ENCODE results near the gene MGAT5B.

MGAT5B gene

GRCh38 chr17:76987486-76988093 is 119.4 kb downstream of the MGAT5B start:
- H3K18ac ChIP-seq (ENCODE audit: low read length): no peak overlapping the region
- no peak overlapping the region for H3K4me2 ChIP-seq (ENCODE audit: low read length)
- H2BK120ac ChIP-seq (ENCODE audit: insufficient read depth, low read length, poor library complexity): no peak overlapping the region
- no peaks in the 10 kb centered on the region for H3K36me3 ChIP-seq (ENCODE audit: control insufficient read depth in 1 of 2, insufficient read depth in 2 of 2, low read length in 2 of 2)
- H3K23ac ChIP-seq (ENCODE audit: low read length): no peak overlapping the region
- no peaks in the 10 kb centered on the region for H3K27me3 ChIP-seq (ENCODE audit: insufficient read depth, low read length)
- no peaks in the 10 kb centered on the region for H3K79me1 ChIP-seq (ENCODE audit: low read length)
- no peak overlapping the region for H4K91ac ChIP-seq (ENCODE audit: low read depth, low read length)
- H2BK12ac ChIP-seq (ENCODE audit: low read length): no peak overlapping the region
- no peak overlapping the region for H3K4ac ChIP-seq (ENCODE audit: low read depth, low read length)
- H3K79me2 ChIP-seq (ENCODE audit: control insufficient read depth, insufficient read depth, low read length, poor library complexity): no peaks in the 10 kb centered on the region
- no peak overlapping the region for H3K14ac ChIP-seq (ENCODE audit: low read length)
- no peak for DNase-seq
- WGBS (ENCODE audit: extremely low coverage, insufficient coverage, insufficient read length): no CpG with 5 or more reads among the region's 15 CpGs
- H2BK5ac ChIP-seq (ENCODE audit: low read depth, low read length, poor library complexity): no peak overlapping the region
- H2AK5ac ChIP-seq (ENCODE audit: low read length): no peak overlapping the region
- no peak overlapping the region for H4K12ac ChIP-seq (ENCODE audit: low read depth, low read length)
- no peak overlapping the region for H3K9ac ChIP-seq (ENCODE audit: low read length)
- no peak overlapping the region for H4K8ac ChIP-seq (ENCODE audit: low read depth, low read length)
- no peaks in the 10 kb centered on the region for H3K4me1 ChIP-seq (ENCODE audit: control insufficient read depth in 1 of 2, insufficient read depth in 2 of 2, low read length in 2 of 2)
- no peak overlapping the region for H2AFZ ChIP-seq (ENCODE audit: insufficient read depth, low read length, poor library complexity)
- no peak overlapping the region for H3K4me3 ChIP-seq (ENCODE audit: low read depth, low read length)
- H3K27ac ChIP-seq (ENCODE audit: low read depth, low read length): no peak overlapping the region
- no peaks in the 10 kb centered on the region for H3K9me3 ChIP-seq (ENCODE audit: insufficient read depth, low read depth, low read length)

- Histone ChIP-seq H3K27me3 (ENCODE audit: insufficient read depth, low read length) (no peaks in the 10 kb centered on the region), H3K23ac (ENCODE audit: low read length) (no peak overlapping the region), H2BK120ac (ENCODE audit: insufficient read depth, low read length, poor library complexity) (no peak overlapping the region), H2BK5ac (ENCODE audit: low read depth, low read length, poor library complexity) (no peak overlapping the region), H3K4me1 (ENCODE audit: control insufficient read depth in 1 of 2, insufficient read depth in 2 of 2, low read length in 2 of 2) (no peaks in the 10 kb centered on the region), H3K14ac (ENCODE audit: low read length) (no peak overlapping the region), H3K18ac (ENCODE audit: low read length) (no peak overlapping the region), H2AK5ac (ENCODE audit: low read length) (no peak overlapping the region), H3K4me3 (ENCODE audit: low read depth, low read length) (no peak overlapping the region), H2AFZ (ENCODE audit: insufficient read depth, low read length, poor library complexity) (no peak overlapping the region), H4K8ac (ENCODE audit: low read depth, low read length) (no peak overlapping the region), H4K12ac (ENCODE audit: low read depth, low read length) (no peak overlapping the region), H3K27ac (ENCODE audit: low read depth, low read length) (no peak overlapping the region), H3K79me2 (ENCODE audit: control insufficient read depth, insufficient read depth, low read length, poor library complexity) (no peaks in the 10 kb centered on the region), H3K79me1 (ENCODE audit: low read length) (no peaks in the 10 kb centered on the region), H4K91ac (ENCODE audit: low read depth, low read length) (no peak overlapping the region), H3K9ac (ENCODE audit: low read length) (no peak overlapping the region), H3K4me2 (ENCODE audit: low read length) (no peak overlapping the region), H3K9me3 (ENCODE audit: insufficient read depth, low read depth, low read length) (no peaks in the 10 kb centered on the region), H3K4ac (ENCODE audit: low read depth, low read length) (no peak overlapping the region), H3K36me3 (ENCODE audit: control insufficient read depth in 1 of 2, insufficient read depth in 2 of 2, low read length in 2 of 2) (no peaks in the 10 kb centered on the region), H2BK12ac (ENCODE audit: low read length) (no peak overlapping the region)
- WGBS (ENCODE audit: extremely low coverage, insufficient coverage, insufficient read length): no CpG with 5 or more reads among the region's 13 CpGs
- DNase-seq: no peak
Measured at GRCh38 chr17:76988796-76989195, 120.6 kb downstream of the MGAT5B start.

- no peaks in the 10 kb centered on the region for H3K4me1 ChIP-seq (ENCODE audit: control insufficient read depth in 1 of 2, insufficient read depth in 2 of 2, low read length in 2 of 2)
- no peak overlapping the region for H4K8ac ChIP-seq (ENCODE audit: low read depth, low read length)
- H3K27me3 ChIP-seq (ENCODE audit: insufficient read depth, low read length): no peaks in the 10 kb centered on the region
- H3K36me3 ChIP-seq (ENCODE audit: control insufficient read depth in 1 of 2, insufficient read depth in 2 of 2, low read length in 2 of 2): no peaks in the 10 kb centered on the region
- no peak overlapping the region for H3K4me2 ChIP-seq (ENCODE audit: low read length)
- no CpG with 5 or more reads among the region's 5 CpGs for WGBS (ENCODE audit: extremely low coverage, insufficient coverage, insufficient read length)
- H2AFZ ChIP-seq (ENCODE audit: insufficient read depth, low read length, poor library complexity): no peak overlapping the region
- no peak overlapping the region for H3K4ac ChIP-seq (ENCODE audit: low read depth, low read length)
- no peak overlapping the region for H4K12ac ChIP-seq (ENCODE audit: low read depth, low read length)
- H4K91ac ChIP-seq (ENCODE audit: low read depth, low read length): no peak overlapping the region
- H3K18ac ChIP-seq (ENCODE audit: low read length): no peak overlapping the region
- H3K9me3 ChIP-seq (ENCODE audit: insufficient read depth, low read depth, low read length): no peaks in the 10 kb centered on the region
- no peak for DNase-seq
- no peak overlapping the region for H2BK120ac ChIP-seq (ENCODE audit: insufficient read depth, low read length, poor library complexity)
- no peak overlapping the region for H3K14ac ChIP-seq (ENCODE audit: low read length)
- H2BK12ac ChIP-seq (ENCODE audit: low read length): no peak overlapping the region
- no peak overlapping the region for H3K23ac ChIP-seq (ENCODE audit: low read length)
- H3K9ac ChIP-seq (ENCODE audit: low read length): no peak overlapping the region
- H3K79me1 ChIP-seq (ENCODE audit: low read length): no peaks in the 10 kb centered on the region
- H2BK5ac ChIP-seq (ENCODE audit: low read depth, low read length, poor library complexity): no peak overlapping the region
- H3K79me2 ChIP-seq (ENCODE audit: control insufficient read depth, insufficient read depth, low read length, poor library complexity): no peaks in the 10 kb centered on the region
- no peak overlapping the region for H2AK5ac ChIP-seq (ENCODE audit: low read length)
- H3K27ac ChIP-seq (ENCODE audit: low read depth, low read length): no peak overlapping the region
- H3K4me3 ChIP-seq (ENCODE audit: low read depth, low read length): no peak overlapping the region
Measured at GRCh38 chr17:76989519-76989918, 121.3 kb downstream of the MGAT5B start.

- no peaks in the 10 kb centered on the region for H3K79me2 ChIP-seq (ENCODE audit: control insufficient read depth, insufficient read depth, low read length, poor library complexity)
- H3K4ac ChIP-seq (ENCODE audit: low read depth, low read length): no peak overlapping the region
- no peak overlapping the region for H3K27ac ChIP-seq (ENCODE audit: low read depth, low read length)
- peaks cover 2% of the 10 kb centered on the region in 2 experiments for H3K4me1 ChIP-seq (ENCODE audit: control insufficient read depth in 1 of 2, insufficient read depth in 2 of 2, low read length in 2 of 2)
- no peak overlapping the region for H2AK5ac ChIP-seq (ENCODE audit: low read length)
- no peak overlapping the region for H3K9ac ChIP-seq (ENCODE audit: low read length)
- no peak overlapping the region for H2BK5ac ChIP-seq (ENCODE audit: low read depth, low read length, poor library complexity)
- no peak overlapping the region for H3K18ac ChIP-seq (ENCODE audit: low read length)
- no peak overlapping the region for H4K91ac ChIP-seq (ENCODE audit: low read depth, low read length)
- H3K79me1 ChIP-seq (ENCODE audit: low read length): no peaks in the 10 kb centered on the region
- H4K8ac ChIP-seq (ENCODE audit: low read depth, low read length): no peak overlapping the region
- no peak for DNase-seq
- H2BK12ac ChIP-seq (ENCODE audit: low read length): no peak overlapping the region
- H2BK120ac ChIP-seq (ENCODE audit: insufficient read depth, low read length, poor library complexity): no peak overlapping the region
- H3K14ac ChIP-seq (ENCODE audit: low read length): no peak overlapping the region
- no peak overlapping the region for H3K4me2 ChIP-seq (ENCODE audit: low read length)
- no peak overlapping the region for H3K4me3 ChIP-seq (ENCODE audit: low read depth, low read length)
- H2AFZ ChIP-seq (ENCODE audit: insufficient read depth, low read length, poor library complexity): no peak overlapping the region
- H3K36me3 ChIP-seq (ENCODE audit: control insufficient read depth in 1 of 2, insufficient read depth in 2 of 2, low read length in 2 of 2): no peaks in the 10 kb centered on the region
- no peaks in the 10 kb centered on the region for H3K9me3 ChIP-seq (ENCODE audit: insufficient read depth, low read depth, low read length)
- no CpG with 5 or more reads among the region's 5 CpGs for WGBS (ENCODE audit: extremely low coverage, insufficient coverage, insufficient read length)
- no peaks in the 10 kb centered on the region for H3K27me3 ChIP-seq (ENCODE audit: insufficient read depth, low read length)
- H4K12ac ChIP-seq (ENCODE audit: low read depth, low read length): no peak overlapping the region
- H3K23ac ChIP-seq (ENCODE audit: low read length): no peak overlapping the region
Measured at GRCh38 chr17:76992891-76993290, 124.7 kb downstream of the MGAT5B start.
